Midbrain (tissue), 1 donor: Measurements from ENCODE around the gene CALU.
A peak's percentile ranks its signal among the peaks of the same experiment; 100 is the strongest.

Experiments
- DNase-seq: peaks from one replicate; lab custom pipeline; 2025; lab: John Stamatoyannopoulos, UW

The CALU gene

DNA sequence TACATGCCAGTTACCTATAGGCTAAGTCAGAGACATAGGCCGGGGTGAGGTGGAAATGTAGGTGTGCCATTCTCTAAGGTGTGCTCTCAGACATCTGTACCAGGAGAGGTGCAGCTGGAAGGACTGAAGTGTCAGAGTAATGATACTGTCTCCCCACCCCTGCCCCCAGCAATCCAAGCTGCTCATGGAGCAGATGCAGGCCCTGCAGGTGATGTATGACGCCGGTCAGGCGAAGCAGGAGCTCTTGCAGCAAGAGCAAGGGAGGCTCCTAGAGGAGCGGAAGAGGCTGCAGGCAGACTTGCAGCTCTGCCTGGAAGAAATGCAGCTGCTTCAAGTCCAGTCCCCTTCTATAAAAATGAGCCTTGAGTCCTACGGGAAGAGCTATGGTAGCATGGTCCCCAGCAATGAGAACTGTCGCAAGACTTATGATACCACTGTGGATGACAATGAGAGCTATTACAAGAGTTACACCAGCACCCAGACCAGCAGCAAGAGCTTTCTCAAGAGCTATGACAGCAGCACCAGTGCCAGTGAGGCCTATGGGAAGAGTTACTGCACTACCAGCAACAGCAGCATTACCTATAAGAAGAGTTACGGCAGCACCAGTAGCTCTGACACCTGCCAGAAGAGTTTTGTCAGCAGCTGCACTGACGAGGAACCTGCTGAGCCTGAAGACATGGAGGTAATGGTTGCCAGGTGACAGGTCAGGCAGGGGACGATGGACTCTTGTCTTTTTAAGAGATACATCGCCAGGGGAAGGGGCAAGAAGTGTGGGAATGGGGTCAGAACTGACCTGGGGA, 72.7 kb downstream of the CALU start:
- no peak for DNase-seq

DNA sequence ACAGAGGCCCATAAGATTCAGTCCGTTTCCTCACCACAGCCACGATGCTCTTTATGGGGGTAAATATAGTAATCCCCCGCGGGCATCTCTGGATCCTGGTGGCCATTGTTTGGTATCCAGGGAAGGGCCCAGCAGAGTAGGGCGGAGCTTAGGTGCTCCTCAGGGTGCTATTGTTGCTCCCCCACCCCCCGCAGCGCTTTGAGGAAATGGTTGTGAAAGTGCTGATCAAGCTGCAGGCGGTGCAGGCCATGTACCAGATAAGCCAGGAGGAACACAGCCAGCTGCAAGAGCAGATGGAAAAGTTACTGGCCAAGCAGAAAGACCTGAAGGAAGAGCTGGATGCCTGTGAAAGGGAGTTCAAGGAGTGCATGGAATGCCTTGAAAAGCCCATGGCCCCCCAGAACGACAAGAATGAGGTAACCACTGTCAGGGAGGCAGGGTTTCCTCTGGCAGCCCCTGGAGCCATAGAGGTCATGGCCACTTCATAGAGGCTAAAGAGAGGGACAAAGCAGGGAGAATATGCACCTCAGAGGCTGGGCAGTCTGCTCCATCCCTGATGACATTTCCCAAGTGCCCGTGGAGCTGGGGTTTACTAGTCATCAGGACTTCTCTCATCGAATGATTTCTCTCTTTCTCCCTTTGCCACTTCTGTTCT, 73.5 kb downstream of the CALU start:
- DNase-seq, result peak; percentile 20

DNA sequence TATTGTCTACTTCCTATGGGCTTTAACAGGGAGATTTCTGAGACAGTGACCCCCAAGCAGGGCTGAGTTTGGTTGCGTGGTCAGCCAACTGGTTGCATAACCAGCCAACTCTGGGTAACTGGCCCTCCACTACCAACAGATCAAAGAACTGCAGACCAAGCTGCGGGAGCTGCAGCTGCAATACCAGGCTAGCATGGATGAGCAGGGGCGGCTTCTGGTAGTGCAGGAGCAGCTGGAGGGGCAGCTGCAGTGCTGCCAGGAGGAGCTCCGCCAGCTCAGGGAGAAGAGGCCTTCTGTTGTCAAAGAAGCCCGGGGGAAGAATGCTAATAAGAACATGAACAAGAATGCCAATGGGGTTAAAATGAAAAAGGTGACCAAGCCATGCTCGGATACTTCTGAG, 75.3 kb downstream of the CALU start:
- DNase-seq, result peak; percentile 62

DNA sequence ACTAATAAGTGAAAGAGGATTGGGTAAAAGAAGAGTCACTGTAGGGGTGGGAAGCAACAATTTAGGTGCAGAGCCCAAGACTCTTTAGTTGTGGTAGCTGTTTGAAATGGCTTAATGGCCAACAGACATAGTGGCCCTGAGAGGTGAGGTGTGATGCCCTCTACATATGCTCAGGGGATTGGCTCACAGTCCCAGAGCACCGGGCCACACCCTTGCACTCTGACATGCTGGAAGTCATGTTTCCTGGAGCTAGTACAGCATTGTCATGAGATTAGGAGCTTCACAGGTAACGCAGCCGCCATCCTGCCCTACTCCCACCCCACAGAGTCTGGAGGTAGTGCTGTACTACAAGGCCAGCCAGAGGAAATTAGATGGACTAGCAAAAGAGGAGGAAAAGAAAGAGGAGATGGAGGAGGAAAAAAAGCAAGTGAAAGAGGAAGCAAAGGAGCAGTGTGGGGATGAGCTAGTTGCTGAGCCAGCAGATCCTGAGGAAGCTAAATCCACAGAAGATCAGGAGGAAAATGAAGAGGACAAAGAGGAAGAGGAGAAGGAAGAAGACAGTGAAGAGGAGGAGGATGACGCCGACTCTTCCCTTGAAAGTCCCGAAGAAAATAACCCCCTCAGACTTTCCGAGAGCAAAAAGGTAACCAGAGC, 76.3 kb downstream of the CALU start:
- no peak for DNase-seq

DNA sequence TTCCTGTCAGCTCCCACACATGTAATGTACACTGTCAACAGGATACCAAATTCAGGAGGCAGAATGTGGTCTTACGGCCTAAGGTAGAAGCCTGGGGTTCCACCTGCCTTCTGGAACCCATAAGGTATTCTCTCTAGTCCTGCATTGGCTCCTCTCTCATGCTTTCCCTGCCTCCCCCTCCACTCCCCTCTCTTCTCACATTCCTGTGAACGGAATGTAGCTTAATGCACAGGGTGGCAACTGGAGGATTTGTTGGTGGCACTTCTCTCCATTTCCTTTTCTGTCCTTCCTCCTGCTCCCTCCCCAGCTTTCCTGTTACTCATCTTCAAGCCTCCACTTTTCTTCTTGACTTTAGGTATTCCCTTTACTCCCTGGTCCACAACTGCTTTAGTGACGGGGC, 79.5 kb downstream of the CALU start:
- no peak for DNase-seq
